ENCODE results near the gene WDPCP. TPM values are rescaled to one million over a fixed set of nuclear protein-coding genes. Genes with fewer than 3 reads are reported as not detected.

WDPCP gene
- total and polyA plus RNA-seq, 2 of the 13 experiments (the other 11 are each of a cell fraction or from before 2014, with no cell fraction given): 2.9 to 5.2 TPM

GRCh38 chr2:63589148-63589958 lies 1.1 kb upstream of the WDPCP start:
- FAIRE-seq: no peak
- H4K20me1 ChIP-seq (ENCODE audit: insufficient read depth, low read length): peaks cover 13% of the 10 kb centered on the region
- H3K27ac ChIP-seq (ENCODE audit: extremely low read length, insufficient read depth, low read length): peak overlapping the region; percentile 79
- BruUV-seq (replicated peaks): TSS peak; percentile 75
- no peaks in the 10 kb centered on the region; a peak in 1 of 5 replicates for H3K27me3 ChIP-seq (ENCODE audit: control insufficient read depth in 1 of 2, insufficient read depth in 2 of 2, low read length in 2 of 2)
- WGBS (ENCODE audit: low lambda C conversion rate): 4% methylated on average over 25 of the region's 26 CpGs
- intact Hi-C loops (cut with micrococcal nuclease; ENCODE audit: unreplicated experiment) (loop anchor here (2.0 kb wide), 1 partner anchor 253 kb away; no protein-coding TSS in a partner anchor), in situ Hi-C loops (cut with HindIII; ENCODE audit: extremely low pct_ligation_motif_present, low pct_unique_long_range_greater_than_20kb) (no loop called here)
- peaks cover 48% of the 10 kb centered on the region for H3K4me1 ChIP-seq (ENCODE audit: insufficient read depth, low read length)
- CTCF ChIA-PET (ENCODE audit: low intra/inter-chr PET ratio, low total read pairs): no interaction called here
- H3K79me2 ChIP-seq (ENCODE audit: insufficient read depth, low read length): peaks cover 55% of the 10 kb centered on the region
- DNase-seq (ENCODE audit: low spot score): peak; percentile 27
- POLR2A ChIA-PET: interaction anchor here (1.6 to 2.0 kb wide), 4 partner anchors 8 to 252 kb away, joined by 4 to 19 read pairs (median 10); partner anchors contain the start of gene UGP2
- peak; percentile 47 for ATAC-seq
- H3K9me3 ChIP-seq (ENCODE audit: low read length): no peaks in the 10 kb centered on the region
- peak overlapping the region; percentile 88 for H3K4me2 ChIP-seq (ENCODE audit: low read depth, low read length)
- H3K4me3 ChIP-seq (replicated peaks in 1 of 3; ENCODE audit: insufficient read depth in 1 of 3, low read depth in 2 of 3, low read length in 3 of 3): peak overlapping the region; percentile 70 to 94 (median 94)
- H3K9ac ChIP-seq (ENCODE audit: insufficient read depth, low read depth, low read length): peak overlapping the region; percentile 83
- peaks cover 0 to 6% of the 10 kb centered on the region in 2 experiments; a peak in 3 of 5 replicates for H3K36me3 ChIP-seq (replicated peaks in 1 of 2; ENCODE audit: control insufficient read depth in 1 of 2, insufficient read depth in 2 of 2, low read length in 2 of 2)
- H2AFZ ChIP-seq (ENCODE audit: low read length): peak overlapping the region; percentile 66
- TF ChIP-seq ZNF800 (CRISPR knock-in tag; IDR thresholded peaks at IDR 0.05) (0 out of 2 replicates have a peak, but pooled peaks have one; percentile 8), FLYWCH1 (CRISPR knock-in tag; IDR thresholded peaks at IDR 0.05) (no peak), ZNF543 (CRISPR knock-in tag; IDR thresholded peaks at IDR 0.05) (no peak), MAFF (IDR thresholded peaks at IDR 0.05; ENCODE audit: low read depth, low read length) (no peak), AGO1 (IDR thresholded peaks at IDR 0.05; ENCODE audit: low read depth, low read length, poor library complexity, severe bottlenecking) (no peak), ZNF207 (IDR thresholded peaks at IDR 0.05; ENCODE audit: borderline replicate concordance) (no peak), ZNF335 (CRISPR knock-in tag; IDR thresholded peaks at IDR 0.05) (no peak; the same call in 1 of the 2 replicates), MTERF4 (CRISPR knock-in tag; IDR thresholded peaks at IDR 0.05) (no peak; the same call in 1 of the 2 replicates), ZNF709 (CRISPR knock-in tag; IDR thresholded peaks at IDR 0.05) (no peak), RBM22 (optimal IDR thresholded peaks at IDR 0.05; ENCODE audit: low read length) (peak; percentile 28), ZNF281 (CRISPR knock-in tag; IDR thresholded peaks at IDR 0.05; ENCODE audit: borderline replicate concordance) (peak; percentile 79), FOSL1 (CRISPR knock-in tag; IDR thresholded peaks at IDR 0.05; ENCODE audit: borderline replicate concordance) (no peak), ZFP36L1 (CRISPR knock-in tag; IDR thresholded peaks at IDR 0.05) (no peak), CBX1 (IDR thresholded peaks at IDR 0.05; ENCODE audit: low read depth) (no peak)

Measured in HepG2 (cell line).